Neural cell (in vitro differentiated cells): ENCODE measurements around the gene ST6GAL1.

Experiments
- CTCF ChIP-seq: fragments of 450-650 bp; IDR thresholded peaks from 2 replicates; pipeline ENCODE4 v1.5.1; 2014; ENCODE audit warnings: antibody characterized with exemption, mild to moderate bottlenecking, moderate library complexity; ENCODE audit not compliant: poor library complexity, severe bottlenecking
- EP300 ChIP-seq: fragments of 450-650 bp; conservative IDR thresholded peaks from 2 replicates; pipeline ENCODE4 v1.6.1; 2014; ENCODE audit warnings: antibody characterized with exemption, mild to moderate bottlenecking, moderate library complexity; ENCODE audit not compliant: poor library complexity, severe bottlenecking
- EZH2 ChIP-seq: fragments of 200-600, 300-800 bp; shearing (Covaris generic), sonication (generic); IDR thresholded peaks from 2 replicates; pipeline ENCODE4 v1.6.1; 2014; ENCODE audit warnings: antibody characterized with exemption, low read length, borderline replicate concordance, mild to moderate bottlenecking; ENCODE audit not compliant: insufficient read depth, poor library complexity, severe bottlenecking
- MXI1 ChIP-seq: fragments of 450-650 bp; conservative IDR thresholded peaks from 2 replicates; pipeline ENCODE4 v1.6.1; 2014; ENCODE audit warnings: antibody characterized with exemption, mild to moderate bottlenecking; ENCODE audit not compliant: poor library complexity, severe bottlenecking
- POLR2AphosphoS5 ChIP-seq: IDR thresholded peaks from 2 replicates; pipeline ENCODE4 v1.6.1; 2012
- RAD21 ChIP-seq: fragments of 450-650 bp; conservative IDR thresholded peaks from 2 replicates; pipeline ENCODE4 v1.6.1; 2014; ENCODE audit warnings: antibody characterized with exemption, mild to moderate bottlenecking, moderate library complexity
- SMC3 ChIP-seq: fragments of 450-650 bp; conservative IDR thresholded peaks from 2 replicates; pipeline ENCODE4 v1.6.1; 2014; ENCODE audit warnings: antibody characterized with exemption, mild to moderate bottlenecking, moderate library complexity; ENCODE audit not compliant: poor library complexity
- TAF1 ChIP-seq: IDR thresholded peaks from 2 replicates; pipeline ENCODE4 v1.6.1; 2012; ENCODE audit warnings: low read depth
- TF ChIP-seq, protein P1 (sequence below): IDR thresholded peaks from 2 replicates; pipeline ENCODE4 v1.6.1; 2012; ENCODE audit warnings: borderline replicate concordance

GRCh38 chr3:186915806-186916796 is 14.2 kb upstream of the ST6GAL1 start:
- TF ChIP-seq POLR2AphosphoS5 (no peak), CTCF (no peak), EZH2 (no peak), SMC3 (no peak), EP300 (no peak), RAD21 (no peak), TAF1 (no peak), MXI1 (no peak)
- TF ChIP-seq, protein P1, sequence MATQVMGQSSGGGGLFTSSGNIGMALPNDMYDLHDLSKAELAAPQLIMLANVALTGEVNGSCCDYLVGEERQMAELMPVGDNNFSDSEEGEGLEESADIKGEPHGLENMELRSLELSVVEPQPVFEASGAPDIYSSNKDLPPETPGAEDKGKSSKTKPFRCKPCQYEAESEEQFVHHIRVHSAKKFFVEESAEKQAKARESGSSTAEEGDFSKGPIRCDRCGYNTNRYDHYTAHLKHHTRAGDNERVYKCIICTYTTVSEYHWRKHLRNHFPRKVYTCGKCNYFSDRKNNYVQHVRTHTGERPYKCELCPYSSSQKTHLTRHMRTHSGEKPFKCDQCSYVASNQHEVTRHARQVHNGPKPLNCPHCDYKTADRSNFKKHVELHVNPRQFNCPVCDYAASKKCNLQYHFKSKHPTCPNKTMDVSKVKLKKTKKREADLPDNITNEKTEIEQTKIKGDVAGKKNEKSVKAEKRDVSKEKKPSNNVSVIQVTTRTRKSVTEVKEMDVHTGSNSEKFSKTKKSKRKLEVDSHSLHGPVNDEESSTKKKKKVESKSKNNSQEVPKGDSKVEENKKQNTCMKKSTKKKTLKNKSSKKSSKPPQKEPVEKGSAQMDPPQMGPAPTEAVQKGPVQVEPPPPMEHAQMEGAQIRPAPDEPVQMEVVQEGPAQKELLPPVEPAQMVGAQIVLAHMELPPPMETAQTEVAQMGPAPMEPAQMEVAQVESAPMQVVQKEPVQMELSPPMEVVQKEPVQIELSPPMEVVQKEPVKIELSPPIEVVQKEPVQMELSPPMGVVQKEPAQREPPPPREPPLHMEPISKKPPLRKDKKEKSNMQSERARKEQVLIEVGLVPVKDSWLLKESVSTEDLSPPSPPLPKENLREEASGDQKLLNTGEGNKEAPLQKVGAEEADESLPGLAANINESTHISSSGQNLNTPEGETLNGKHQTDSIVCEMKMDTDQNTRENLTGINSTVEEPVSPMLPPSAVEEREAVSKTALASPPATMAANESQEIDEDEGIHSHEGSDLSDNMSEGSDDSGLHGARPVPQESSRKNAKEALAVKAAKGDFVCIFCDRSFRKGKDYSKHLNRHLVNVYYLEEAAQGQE, result no peak
